Subcutaneous adipose tissue (tissue), 4 donors: Measurements from ENCODE around the gene HEATR1. TPM values are rescaled to one million over a fixed set of nuclear protein-coding genes. Genes with fewer than 3 reads are reported as not detected.

Experiments used
- total RNA-seq, 4 donors: library from RNA; depleted of rRNA; stranded (reverse); fragments of >200 nt; gene quantifications; one replicate each; pipeline ENCODE4 v1.1.0, GENCODE V29; 2016
- TF ChIP-seq, protein P1 (sequence below): fragments of 450-650 bp; IDR thresholded peaks from one replicate; pipeline ENCODE4 v1.5.1; 2016; ENCODE audit warnings: low read depth, mild to moderate bottlenecking, control low read depth, antibody characterized with exemption, moderate library complexity

The HEATR1 gene
- total RNA-seq, 4 donors from 2014 or later, result 20.1 to 32.0 (median 25.3) TPM

GRCh38 chr1:236523704-236524141 lies 80.6 kb downstream of the HEATR1 start, which contains the start of gene LGALS8:
TSS of gene LGALS8 (plus strand) at chr1:236523982. CDS start at chr1:236526071, 2,089 bp downstream.
- TF ChIP-seq, protein P1, sequence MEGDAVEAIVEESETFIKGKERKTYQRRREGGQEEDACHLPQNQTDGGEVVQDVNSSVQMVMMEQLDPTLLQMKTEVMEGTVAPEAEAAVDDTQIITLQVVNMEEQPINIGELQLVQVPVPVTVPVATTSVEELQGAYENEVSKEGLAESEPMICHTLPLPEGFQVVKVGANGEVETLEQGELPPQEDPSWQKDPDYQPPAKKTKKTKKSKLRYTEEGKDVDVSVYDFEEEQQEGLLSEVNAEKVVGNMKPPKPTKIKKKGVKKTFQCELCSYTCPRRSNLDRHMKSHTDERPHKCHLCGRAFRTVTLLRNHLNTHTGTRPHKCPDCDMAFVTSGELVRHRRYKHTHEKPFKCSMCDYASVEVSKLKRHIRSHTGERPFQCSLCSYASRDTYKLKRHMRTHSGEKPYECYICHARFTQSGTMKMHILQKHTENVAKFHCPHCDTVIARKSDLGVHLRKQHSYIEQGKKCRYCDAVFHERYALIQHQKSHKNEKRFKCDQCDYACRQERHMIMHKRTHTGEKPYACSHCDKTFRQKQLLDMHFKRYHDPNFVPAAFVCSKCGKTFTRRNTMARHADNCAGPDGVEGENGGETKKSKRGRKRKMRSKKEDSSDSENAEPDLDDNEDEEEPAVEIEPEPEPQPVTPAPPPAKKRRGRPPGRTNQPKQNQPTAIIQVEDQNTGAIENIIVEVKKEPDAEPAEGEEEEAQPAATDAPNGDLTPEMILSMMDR, result no peak

- TF ChIP-seq, protein P1, result no peak
Measured at GRCh38 chr1:236522937-236523703, 81.2 kb downstream of the HEATR1 start.

DNA sequence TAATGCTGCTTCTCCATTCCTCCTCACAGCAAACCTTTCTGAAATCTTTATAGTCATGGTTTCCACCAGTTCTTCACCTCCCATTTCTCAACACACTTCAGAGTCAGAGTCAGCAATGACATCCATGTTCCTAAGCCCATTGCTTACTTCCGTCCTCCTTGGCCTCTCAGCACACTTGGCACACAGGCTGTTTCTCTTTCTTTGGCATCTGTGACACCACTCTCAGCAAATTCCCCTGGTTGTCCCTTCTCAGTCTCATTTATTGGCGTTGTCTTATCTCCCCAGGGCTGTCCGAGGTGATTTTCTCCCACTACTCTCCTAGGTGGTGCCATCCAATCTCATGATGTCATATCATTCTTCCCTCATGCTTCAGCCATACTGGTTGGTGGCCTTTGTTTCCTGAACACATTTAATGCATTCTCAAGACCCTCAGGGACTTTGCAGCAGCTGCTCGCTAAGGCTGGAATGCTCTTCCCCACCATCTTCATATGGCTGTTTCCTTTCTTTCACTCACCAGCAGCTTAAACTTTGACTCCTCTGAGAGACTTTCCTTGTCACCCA lies 83.8 kb downstream of the HEATR1 start:
- TF ChIP-seq, protein P1, result no peak

DNA sequence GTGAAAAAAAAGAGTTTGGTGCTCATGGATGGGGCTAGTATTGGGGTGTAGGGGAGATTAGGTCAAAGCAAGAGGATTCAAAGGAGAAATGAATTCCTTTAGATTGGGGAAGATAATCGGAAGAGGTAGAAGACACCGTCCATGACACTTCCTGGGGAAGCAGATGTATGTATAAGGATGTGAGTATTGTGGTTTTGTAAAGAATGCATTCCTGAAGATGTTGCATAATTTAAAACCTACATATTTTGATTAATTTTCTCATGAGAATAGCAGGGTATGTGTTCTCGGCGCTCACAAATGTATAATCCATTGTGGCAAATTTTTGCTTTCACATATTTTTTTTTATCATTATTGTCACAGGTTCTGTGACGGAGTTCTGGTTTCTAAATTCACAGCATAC lies 86.0 kb downstream of the HEATR1 start:
- TF ChIP-seq, protein P1, result no peak

- TF ChIP-seq, protein P1, result no peak
Measured at GRCh38 chr1:236516929-236517704, 87.2 kb downstream of the HEATR1 start.

DNA sequence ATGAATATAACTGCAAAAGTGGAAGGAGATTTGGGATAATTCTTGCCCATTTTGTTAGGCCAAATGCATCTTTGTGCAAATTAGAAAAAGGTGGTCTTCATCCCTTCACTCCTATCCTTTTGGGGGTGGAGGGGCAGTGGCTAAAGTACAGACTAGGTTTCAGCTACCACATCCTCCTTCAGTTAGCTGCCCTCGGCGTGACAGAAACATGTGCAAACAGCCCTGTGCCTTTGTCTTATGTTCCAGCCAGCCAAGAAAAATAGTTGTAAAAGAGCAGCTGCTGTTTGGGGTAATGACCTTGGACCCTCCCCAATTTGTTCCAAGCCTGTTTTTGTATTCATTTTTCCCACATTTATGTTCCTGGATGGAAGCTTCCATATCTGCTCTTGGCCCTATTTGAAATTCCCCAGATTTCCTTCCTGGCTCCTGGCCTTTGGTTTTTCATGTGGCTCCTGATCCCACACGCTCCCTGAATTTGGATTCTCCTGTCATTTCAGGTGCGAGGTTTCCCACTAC lies 88.8 kb downstream of the HEATR1 start:
- TF ChIP-seq, protein P1, result no peak
